ENCODE data around the gene RARS2.
"Not testable (repeated sequence)": the region's sequence is repeated elsewhere in the genome, so short reads cannot be mapped to it uniquely, and the experiment has no call there.

The RARS2 gene

GRCh38 chr6:87489326-87489725, 100.5 kb downstream of the RARS2 start:
- DNase-seq = not testable (repeated sequence)

- no peak for DNase-seq
Observed at GRCh38 chr6:87487555-87487954, 102.2 kb downstream of the RARS2 start.

- DNase-seq = no peak
Observed at GRCh38 chr6:87484491-87484890, 105.3 kb downstream of the RARS2 start.

- peak; percentile 29 for DNase-seq
Observed at GRCh38 chr6:87483929-87484328, 105.9 kb downstream of the RARS2 start.

GRCh38 chr6:87482366-87482765, 107.4 kb downstream of the RARS2 start:
- peak; percentile 57 for DNase-seq

- DNase-seq = peak; percentile 56
Observed at GRCh38 chr6:87481931-87482330, 107.9 kb downstream of the RARS2 start.

GRCh38 chr6:87473419-87473903, 116.3 kb downstream of the RARS2 start:
- DNase-seq = peak; percentile 78

GRCh38 chr6:87472525-87473418, 117.0 kb downstream of the RARS2 start, which contains the start of gene SLC35A1:
Gene SLC35A1, plus strand, starts transcription at chr6:87472974. Its CDS starts 30 bp downstream, at chr6:87473004.
- peak; percentile 92 for DNase-seq

GRCh38 chr6:87465051-87465450, 124.7 kb downstream of the RARS2 start:
- no peak for DNase-seq
